Measurements from ENCODE around the gene IL17RC.

DNA sequence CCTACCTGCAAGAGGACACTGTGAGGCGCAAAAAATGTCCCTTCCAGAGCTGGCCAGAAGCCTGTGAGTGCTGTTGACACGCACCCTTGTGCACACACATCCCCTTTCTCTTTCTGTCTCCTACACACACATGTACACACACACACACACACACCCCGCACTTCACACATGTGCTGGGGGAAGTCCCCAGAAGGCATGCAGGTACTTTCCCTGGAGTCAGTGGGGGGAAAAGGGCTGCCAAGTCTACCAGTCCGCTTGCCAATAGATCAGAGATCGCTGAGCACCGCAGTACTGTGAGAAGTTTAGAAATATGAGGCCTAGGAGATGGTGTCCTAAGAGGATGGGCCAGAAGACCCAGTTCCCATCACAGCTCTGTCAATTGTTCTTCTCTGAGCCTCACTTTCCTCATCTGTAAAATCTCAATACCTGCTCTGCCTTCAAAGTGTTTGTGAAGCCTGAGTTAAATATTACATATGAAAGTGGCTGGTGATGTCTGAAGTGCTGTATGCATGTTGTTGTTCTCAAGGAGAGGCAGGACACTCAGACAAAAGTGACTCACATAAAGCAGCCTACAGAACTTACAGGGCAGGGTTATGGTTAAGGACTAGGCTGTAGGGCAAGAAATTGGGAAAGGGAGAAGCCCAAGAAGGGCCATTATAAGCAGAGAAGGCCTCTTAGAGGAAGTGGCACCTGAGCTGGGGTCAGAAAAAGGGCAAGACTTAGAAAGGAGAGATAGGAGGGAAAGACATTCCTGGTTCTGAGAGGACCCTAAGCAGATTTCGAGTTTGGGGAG is 7.5 kb upstream of the IL17RC start:
- TF ChIP-seq, protein P1, sequence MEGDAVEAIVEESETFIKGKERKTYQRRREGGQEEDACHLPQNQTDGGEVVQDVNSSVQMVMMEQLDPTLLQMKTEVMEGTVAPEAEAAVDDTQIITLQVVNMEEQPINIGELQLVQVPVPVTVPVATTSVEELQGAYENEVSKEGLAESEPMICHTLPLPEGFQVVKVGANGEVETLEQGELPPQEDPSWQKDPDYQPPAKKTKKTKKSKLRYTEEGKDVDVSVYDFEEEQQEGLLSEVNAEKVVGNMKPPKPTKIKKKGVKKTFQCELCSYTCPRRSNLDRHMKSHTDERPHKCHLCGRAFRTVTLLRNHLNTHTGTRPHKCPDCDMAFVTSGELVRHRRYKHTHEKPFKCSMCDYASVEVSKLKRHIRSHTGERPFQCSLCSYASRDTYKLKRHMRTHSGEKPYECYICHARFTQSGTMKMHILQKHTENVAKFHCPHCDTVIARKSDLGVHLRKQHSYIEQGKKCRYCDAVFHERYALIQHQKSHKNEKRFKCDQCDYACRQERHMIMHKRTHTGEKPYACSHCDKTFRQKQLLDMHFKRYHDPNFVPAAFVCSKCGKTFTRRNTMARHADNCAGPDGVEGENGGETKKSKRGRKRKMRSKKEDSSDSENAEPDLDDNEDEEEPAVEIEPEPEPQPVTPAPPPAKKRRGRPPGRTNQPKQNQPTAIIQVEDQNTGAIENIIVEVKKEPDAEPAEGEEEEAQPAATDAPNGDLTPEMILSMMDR (IDR thresholded peaks at IDR 0.05), result no peak
- no peak for TF ChIP-seq POLR2A (IDR thresholded peaks at IDR 0.05)

All from body of pancreas (tissue), 4 donors.